Thymus (tissue), 11 donors: ENCODE results near the gene ELF1. TPM values are rescaled to one million over a fixed set of nuclear protein-coding genes. Genes with fewer than 3 reads are reported as not detected.

Experiments used
- DNase-seq, 9 donors: peaks; one replicate each; pipeline ENCODE4 v3.0.0-alpha.2; 2013; ENCODE audit warnings: low spot score in 9 of 9, low read depth in 6 of 9, missing footprints in 1 of 9
- H3K27ac ChIP-seq, 2 donors: one replicate each; pipeline ENCODE4 v1.5.1; 2013; ENCODE audit warnings: control low read depth in 1 of 2, low read depth in 1 of 2, low read length in 1 of 2, mild to moderate bottlenecking in 1 of 2, moderate library complexity in 1 of 2
- H3K27me3 ChIP-seq, 2 donors: one replicate each; pipeline ENCODE4 v1.5.1; 2013; ENCODE audit warnings: low read length in 1 of 2; ENCODE audit not compliant: control insufficient read depth in 2 of 2, insufficient read depth in 1 of 2
- H3K36me3 ChIP-seq, 2 donors: one replicate each; pipeline ENCODE4 v1.5.1; 2013; ENCODE audit warnings: low read length in 1 of 2, mild to moderate bottlenecking in 1 of 2, moderate library complexity in 1 of 2; ENCODE audit not compliant: control insufficient read depth in 2 of 2, insufficient read depth in 2 of 2
- H3K4me1 ChIP-seq, 2 donors: one replicate each; pipeline ENCODE4 v1.5.1; 2013; ENCODE audit warnings: low read length in 2 of 2; ENCODE audit not compliant: control insufficient read depth in 2 of 2, insufficient read depth in 2 of 2
- H3K4me3 ChIP-seq, 2 donors: one replicate each; pipeline ENCODE4 v1.5.1; 2013; ENCODE audit warnings: low read length in 2 of 2, control low read depth in 1 of 2, mild to moderate bottlenecking in 1 of 2
- H3K9me3 ChIP-seq, 2 donors: one replicate each; pipeline ENCODE4 v1.5.1; 2013; ENCODE audit warnings: low read length in 1 of 2, mild to moderate bottlenecking in 1 of 2; ENCODE audit not compliant: control insufficient read depth in 2 of 2, insufficient read depth in 1 of 2
- WGBS: extraction: QIAGEN DNeasy Blood & Tissue Kit; methylation state at CpG from one replicate; pipeline ENCODE4 v1.1.7; 2013; 5-methylcytosine and 5-hydroxymethylcytosine counted together
- polyA plus RNA-seq: library from polyadenylated mRNA; stranded (reverse); fragments of 200-250 nt; gene quantifications from one replicate; pipeline ENCODE4 v1.2.3, GENCODE V29; 2013
- total RNA-seq: library from RNA; stranded (reverse); fragments of 120-200 nt; gene quantifications from one replicate; pipeline ENCODE4 v1.2.4, GENCODE V29; 2013
- donor health status: healthy.

The ELF1 gene
- total and polyA plus RNA-seq, 2 donors, result 64.2 to 89.3 TPM

GRCh38 chr13:40971321-40971720, 47.8 kb downstream of the ELF1 start:
- peaks cover 0 to 21% of the 10 kb centered on the region in 2 donors for H3K36me3 ChIP-seq
- no peak overlapping the region for H3K27ac ChIP-seq
- H3K27me3 ChIP-seq, result no peaks in the 10 kb centered on the region
- H3K4me1 ChIP-seq, result peaks cover 7 to 17% of the 10 kb centered on the region in 2 donors
- DNase-seq, result no peak
- H3K9me3 ChIP-seq, result no peaks in the 10 kb centered on the region
- no peak overlapping the region for H3K4me3 ChIP-seq
- 90% methylated on average over 4 of the region's 4 CpGs for WGBS

- H3K9me3 ChIP-seq, result no peaks in the 10 kb centered on the region
- WGBS, result 95% methylated on average over 4 of the region's 4 CpGs
- H3K36me3 ChIP-seq, result peaks cover 0 to 17% of the 10 kb centered on the region in 2 donors
- H3K4me3 ChIP-seq, result no peak overlapping the region
- no peak for DNase-seq
- no peak overlapping the region for H3K27ac ChIP-seq
- peaks cover 5 to 15% of the 10 kb centered on the region in 2 donors for H3K4me1 ChIP-seq
- no peaks in the 10 kb centered on the region for H3K27me3 ChIP-seq
Measured at GRCh38 chr13:40970803-40971202, 48.3 kb downstream of the ELF1 start.

GRCh38 chr13:40969169-40969901, 49.8 kb downstream of the ELF1 start:
- peaks cover 5 to 16% of the 10 kb centered on the region in 2 donors for H3K36me3 ChIP-seq
- H3K4me3 ChIP-seq, result no peak overlapping the region
- 86% methylated on average over 4 of the region's 4 CpGs for WGBS
- no peaks in the 10 kb centered on the region for H3K9me3 ChIP-seq
- H3K27ac ChIP-seq, result no peak overlapping the region
- peak in 1 of 9 donors; percentile 31 for DNase-seq
- no peaks in the 10 kb centered on the region for H3K27me3 ChIP-seq
- peaks cover 2 to 12% of the 10 kb centered on the region in 2 donors for H3K4me1 ChIP-seq

- 93% methylated on average over 2 of the region's 2 CpGs for WGBS
- no peak for DNase-seq
- Histone ChIP-seq H3K4me3 (no peak overlapping the region), H3K9me3 (no peaks in the 10 kb centered on the region), H3K4me1 (peaks cover 0 to 10% of the 10 kb centered on the region in 2 donors), H3K27me3 (no peaks in the 10 kb centered on the region), H3K36me3 (peaks cover 6 to 15% of the 10 kb centered on the region in 2 donors), H3K27ac (no peak overlapping the region)
Measured at GRCh38 chr13:40968416-40969000, 50.6 kb downstream of the ELF1 start.

- Histone ChIP-seq H3K36me3 (peaks cover 6 to 16% of the 10 kb centered on the region in 2 donors), H3K9me3 (no peaks in the 10 kb centered on the region), H3K27ac (no peak overlapping the region), H3K4me3 (no peak overlapping the region), H3K27me3 (no peaks in the 10 kb centered on the region), H3K4me1 (peaks cover 2 to 10% of the 10 kb centered on the region in 2 donors)
- no peak for DNase-seq
- WGBS, result 58% methylated on average over 3 of the region's 3 CpGs
Measured at GRCh38 chr13:40966298-40966697, 52.8 kb downstream of the ELF1 start.

- Histone ChIP-seq H3K4me3 (no peak overlapping the region), H3K36me3 (peaks cover 7 to 24% of the 10 kb centered on the region in 2 donors), H3K4me1 (peaks cover 2 to 6% of the 10 kb centered on the region in 2 donors), H3K27ac (no peak overlapping the region), H3K9me3 (no peaks in the 10 kb centered on the region), H3K27me3 (no peaks in the 10 kb centered on the region)
- no peak for DNase-seq
- 100% methylated on average over 1 of the region's 1 CpG for WGBS
Measured at GRCh38 chr13:40963927-40964326, 55.2 kb downstream of the ELF1 start.

- no peaks in the 10 kb centered on the region for H3K27me3 ChIP-seq
- peaks cover 20 to 36% of the 10 kb centered on the region in 2 donors for H3K36me3 ChIP-seq
- no peaks in the 10 kb centered on the region for H3K9me3 ChIP-seq
- no peak overlapping the region for H3K4me3 ChIP-seq
- peak overlapping the region in 1 of 2 donors; percentile 20 for H3K27ac ChIP-seq
- WGBS, result 79% methylated on average over 1 of the region's 1 CpG
- H3K4me1 ChIP-seq, result peaks cover 2 to 5% of the 10 kb centered on the region in 2 donors
- DNase-seq, result no peak
Measured at GRCh38 chr13:40961826-40962225, 57.3 kb downstream of the ELF1 start.

- H3K27me3 ChIP-seq, result no peaks in the 10 kb centered on the region
- H3K36me3 ChIP-seq, result peaks cover 22 to 36% of the 10 kb centered on the region in 2 donors
- no peak for DNase-seq
- WGBS, result 30% methylated on average over 3 of the region's 3 CpGs
- H3K27ac ChIP-seq, result peak overlapping the region in 1 of 2 donors; percentile 20
- peaks cover 2 to 4% of the 10 kb centered on the region in 2 donors for H3K4me1 ChIP-seq
- H3K9me3 ChIP-seq, result no peaks in the 10 kb centered on the region
- no peak overlapping the region for H3K4me3 ChIP-seq
Measured at GRCh38 chr13:40961214-40961613, 57.9 kb downstream of the ELF1 start.

- peaks cover 2 to 4% of the 10 kb centered on the region in 2 donors for H3K4me1 ChIP-seq
- WGBS, result over 99% methylated on average over 3 of the region's 3 CpGs
- no peak overlapping the region for H3K27ac ChIP-seq
- H3K9me3 ChIP-seq, result no peaks in the 10 kb centered on the region
- H3K27me3 ChIP-seq, result no peaks in the 10 kb centered on the region
- no peak overlapping the region for H3K4me3 ChIP-seq
- no peak for DNase-seq
- peaks cover 25 to 34% of the 10 kb centered on the region in 2 donors for H3K36me3 ChIP-seq
Measured at GRCh38 chr13:40960716-40961115, 58.4 kb downstream of the ELF1 start.
